Umbilical cord (tissue), 2 donors: ENCODE data around the gene PTPRZ1. TPM values are rescaled to one million over a fixed set of nuclear protein-coding genes. Genes with fewer than 3 reads are reported as not detected.

Experiments
- DNase-seq: peaks from one replicate; pipeline ENCODE4 v3.0.0-alpha.2; 2015; ENCODE audit warnings: low spot score
- total RNA-seq: library from RNA; depleted of rRNA; stranded (reverse); fragments of >200 nt; gene quantifications from one replicate; pipeline ENCODE4 v1.2.3, GENCODE V29; 2014; ENCODE audit warnings: low replicate concordance; ENCODE audit not compliant: insufficient read depth

The PTPRZ1 gene
- total RNA-seq, 1 donor from 2014 or later: 64.0 TPM

DNA sequence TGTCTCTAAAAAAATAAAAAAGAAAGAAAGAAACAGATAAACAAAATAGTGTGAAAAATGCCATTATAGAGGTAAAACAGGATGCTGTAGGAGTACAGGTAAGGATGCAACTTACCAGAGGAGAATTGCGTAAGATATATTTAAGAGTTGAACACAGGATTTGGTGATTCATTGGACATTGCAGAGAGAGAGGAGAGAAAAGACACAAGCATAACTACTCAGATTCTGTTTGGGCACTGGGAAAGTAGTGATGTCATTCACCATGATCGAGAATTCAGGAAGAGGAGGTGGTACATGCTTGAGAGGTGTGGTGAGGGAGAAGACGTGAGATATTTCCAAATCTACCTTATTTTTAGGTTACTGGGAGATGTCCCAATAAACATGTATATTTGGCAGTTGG, 173.4 kb downstream of the PTPRZ1 start:
- no peak for DNase-seq

DNA sequence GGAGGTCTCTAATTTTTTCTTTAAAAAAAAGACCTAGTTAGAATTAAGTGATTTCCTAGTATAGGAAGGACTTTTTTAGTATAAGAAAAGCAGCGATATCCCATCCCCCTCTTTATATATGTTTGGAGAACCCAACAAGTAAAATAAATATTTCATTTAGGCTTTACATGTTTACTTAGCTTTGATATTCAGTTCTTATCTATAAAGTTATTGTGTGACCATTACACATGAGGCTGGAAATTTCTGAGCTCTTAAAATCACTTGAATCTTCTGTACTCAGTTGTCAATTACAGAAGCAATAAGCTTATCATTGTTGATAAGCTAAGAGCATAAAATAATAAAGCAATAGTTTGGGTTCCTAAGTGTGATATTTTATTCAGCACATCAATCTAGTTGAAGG, 181.4 kb downstream of the PTPRZ1 start:
- DNase-seq: no peak

DNA sequence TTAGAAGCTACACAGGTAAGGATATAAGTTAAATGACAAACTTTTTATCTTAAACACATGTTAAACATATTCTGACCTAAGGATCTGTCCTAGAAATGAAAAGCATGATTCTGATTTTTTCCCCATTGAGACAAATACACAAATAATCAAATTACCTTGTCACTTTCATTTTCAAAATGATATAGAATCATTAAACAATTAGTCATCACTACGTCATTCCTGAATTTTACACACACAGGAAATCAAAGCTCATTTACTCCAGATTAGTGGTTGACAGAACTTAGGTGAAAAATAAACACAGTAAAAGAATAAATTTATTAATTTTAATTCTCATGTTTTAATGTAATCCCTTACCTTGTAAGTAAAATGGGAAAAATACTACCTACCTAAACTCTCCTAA, 182.1 kb downstream of the PTPRZ1 start:
- DNase-seq: no peak

DNA sequence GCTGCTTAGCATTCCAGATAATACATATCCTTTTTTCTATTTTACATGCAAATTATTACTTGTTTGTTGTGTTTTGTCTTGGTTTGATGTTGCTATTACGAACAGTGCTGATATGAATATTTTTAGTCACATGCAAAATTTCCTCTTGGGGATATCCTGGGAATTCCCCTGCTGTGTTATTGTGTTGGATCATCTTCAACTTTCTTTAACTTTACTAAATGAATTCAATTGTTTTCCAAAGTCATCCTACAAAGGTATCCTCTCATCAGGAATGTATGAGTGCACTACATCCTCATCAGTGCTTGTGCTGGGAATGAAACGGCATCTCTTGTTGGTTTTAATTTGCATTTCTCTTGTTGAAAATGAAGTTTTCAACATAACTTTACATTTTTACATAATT, 184.0 kb downstream of the PTPRZ1 start:
- DNase-seq: no peak

DNA sequence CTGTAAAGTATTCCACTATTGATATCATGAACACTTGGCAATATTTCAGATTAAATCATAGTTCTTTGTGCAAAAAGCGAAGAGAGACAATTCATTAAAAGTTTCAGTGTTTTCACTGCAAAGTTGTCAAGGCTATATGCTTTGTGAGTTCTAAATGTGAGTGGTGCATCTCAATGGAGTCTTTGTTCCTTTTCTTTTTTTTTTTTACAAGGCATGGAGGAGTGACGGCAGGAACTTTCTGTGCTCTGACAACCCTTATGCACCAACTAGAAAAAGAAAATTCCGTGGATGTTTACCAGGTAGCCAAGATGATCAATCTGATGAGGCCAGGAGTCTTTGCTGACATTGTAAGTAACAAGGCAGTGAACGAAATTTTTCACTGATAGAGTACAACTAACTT, 186.6 kb downstream of the PTPRZ1 start:
- DNase-seq: no peak

DNA sequence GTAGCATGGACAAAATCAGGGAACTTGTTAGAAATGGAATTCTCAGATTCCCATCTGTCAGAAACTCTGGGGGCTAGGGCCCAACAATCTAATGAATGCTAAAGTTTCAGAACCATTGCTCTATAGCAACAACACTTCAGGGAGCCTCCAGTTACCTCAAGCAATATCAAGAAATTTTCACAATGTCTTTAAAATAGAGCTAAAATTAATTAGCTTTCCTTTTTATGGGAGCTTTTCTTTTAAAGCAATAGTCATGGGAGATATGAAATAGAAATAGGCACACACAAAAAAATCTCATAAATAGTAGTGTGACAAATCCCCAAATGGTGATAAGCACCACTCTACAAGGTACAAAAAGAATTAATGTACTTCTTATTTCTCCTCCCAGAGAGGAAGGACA, 190.2 kb downstream of the PTPRZ1 start:
- no peak for DNase-seq

DNA sequence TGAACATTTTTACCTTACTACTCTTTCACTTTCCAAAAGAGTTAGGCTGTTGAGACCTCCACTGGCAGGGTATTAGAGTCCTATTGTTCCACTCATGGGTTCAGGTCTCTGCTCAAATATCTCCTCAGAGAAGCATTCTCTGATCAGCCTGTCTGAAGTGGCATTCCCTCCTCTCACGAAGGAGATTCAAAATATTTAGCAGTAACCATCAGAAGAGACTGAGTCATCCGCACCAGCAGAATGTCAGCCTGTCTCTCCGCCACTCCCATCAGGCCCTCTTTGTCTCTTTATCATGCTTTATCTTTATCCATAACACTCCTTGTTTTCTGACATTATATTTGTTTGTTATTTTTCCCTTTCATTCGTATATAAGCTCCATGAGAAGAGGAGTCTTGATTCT, 192.0 kb downstream of the PTPRZ1 start:
- no peak for DNase-seq

DNA sequence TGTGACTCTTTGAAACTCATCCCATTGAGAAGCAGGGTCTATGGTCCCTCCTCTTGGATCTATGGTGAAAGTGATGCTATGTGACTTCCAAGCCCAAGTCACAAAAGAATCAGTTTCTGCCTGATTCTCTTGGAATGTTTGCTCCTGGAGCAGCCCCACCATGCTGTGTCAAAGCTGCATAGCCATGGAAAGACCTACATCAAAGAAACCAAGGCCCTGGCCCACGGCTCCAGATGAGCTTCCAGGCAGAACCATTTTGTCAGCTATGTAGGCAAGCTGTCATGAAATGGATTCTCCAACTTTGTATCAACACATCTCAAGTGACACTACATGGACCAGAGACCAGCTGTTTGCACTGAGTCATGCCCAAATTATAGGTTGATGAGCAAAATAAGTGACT, 194.1 kb downstream of the PTPRZ1 start:
- DNase-seq: no peak

DNA sequence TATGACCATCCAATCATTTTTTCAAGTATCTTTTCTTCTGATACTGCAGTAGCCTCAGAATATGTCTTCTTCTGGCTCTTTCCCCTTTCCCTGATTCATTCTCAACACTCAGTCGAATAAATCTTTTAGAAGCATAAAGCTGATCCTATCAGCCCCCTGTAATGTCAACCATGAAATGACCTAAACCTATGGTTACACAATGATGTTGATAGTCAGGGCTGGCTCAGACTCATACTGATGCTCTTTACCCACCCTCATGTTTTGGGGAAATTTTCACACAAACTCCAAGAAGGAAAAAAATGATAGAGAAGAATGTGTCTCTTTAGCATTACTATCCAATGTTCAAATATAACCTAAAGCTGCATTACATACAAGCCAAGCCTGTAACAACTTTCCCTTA, 195.1 kb downstream of the PTPRZ1 start:
- DNase-seq: no peak

DNA sequence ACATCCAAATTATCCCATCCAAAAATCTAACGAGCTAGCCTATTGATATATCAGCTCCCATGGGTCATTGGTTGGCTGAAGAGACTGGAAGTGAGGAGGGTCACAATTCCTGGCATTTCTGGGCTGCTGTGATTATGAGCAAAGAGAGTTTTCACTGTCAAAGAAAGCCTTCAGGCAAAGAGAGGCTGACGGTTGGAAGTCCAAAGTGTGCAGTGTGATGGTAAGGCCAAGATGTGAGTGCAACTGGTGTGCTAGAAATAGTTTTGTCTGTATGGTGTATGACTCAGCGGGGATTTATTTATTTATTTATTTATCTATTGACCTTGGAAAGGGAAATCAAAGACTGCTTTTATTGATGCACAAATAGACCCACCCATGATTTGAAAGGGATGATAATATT, 196.0 kb downstream of the PTPRZ1 start:
- no peak for DNase-seq

DNA sequence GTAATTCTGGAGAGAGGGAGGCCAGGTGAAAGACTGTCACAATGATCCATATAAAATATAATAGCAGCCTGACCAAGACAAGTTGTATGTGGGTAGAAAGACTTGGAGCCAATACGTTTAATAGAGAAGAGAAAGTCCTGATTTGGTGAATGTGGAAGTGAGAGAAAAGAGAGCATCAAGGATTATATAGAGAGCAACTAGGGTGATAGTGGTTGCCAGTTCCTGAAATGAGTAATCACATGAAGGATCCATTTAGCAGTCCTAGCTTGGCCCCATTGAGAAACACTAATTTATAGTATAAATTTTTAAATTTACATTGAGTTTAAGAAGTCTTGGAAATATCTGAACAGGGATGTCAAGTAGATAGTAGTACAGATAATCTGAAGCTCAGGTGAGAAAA, 197.1 kb downstream of the PTPRZ1 start:
- DNase-seq: no peak

DNA sequence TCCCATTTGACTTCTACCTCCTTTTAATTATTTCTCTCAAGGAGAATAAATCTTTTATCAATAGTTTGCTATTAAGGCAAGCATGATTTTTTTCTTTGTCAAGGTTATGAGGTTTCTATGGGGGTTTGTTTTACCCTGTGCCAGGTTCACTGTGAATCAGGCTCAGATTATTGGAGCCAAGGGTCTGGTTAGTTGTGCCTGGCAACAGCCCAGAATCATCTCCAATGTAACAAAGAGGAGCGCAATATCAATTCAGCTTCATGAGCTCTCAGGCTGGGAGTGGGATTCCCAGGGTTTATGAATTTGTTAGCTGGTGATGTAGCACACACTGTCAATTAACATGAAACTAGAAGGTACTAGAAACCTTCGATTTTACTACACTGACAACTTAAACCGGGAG, 197.9 kb downstream of the PTPRZ1 start:
- no peak for DNase-seq

DNA sequence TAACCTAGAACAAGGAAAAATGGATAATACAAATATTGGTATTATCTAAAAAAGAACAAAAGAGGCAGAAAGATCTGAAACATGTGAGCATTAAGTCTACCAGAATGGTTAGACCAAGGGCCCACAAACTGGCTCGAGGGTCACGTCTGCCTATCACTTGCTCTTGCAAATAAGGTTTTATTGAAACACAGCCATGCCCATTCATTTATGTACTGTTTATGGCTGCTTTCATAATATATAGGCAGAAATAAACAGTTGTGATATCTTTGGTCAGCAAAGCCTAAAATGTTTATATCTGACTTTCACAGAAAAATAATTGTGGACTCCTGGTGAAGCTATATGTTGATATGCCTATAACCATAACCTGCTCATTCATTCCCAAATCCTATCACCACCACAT, 199.3 kb downstream of the PTPRZ1 start:
- DNase-seq: no peak

DNA sequence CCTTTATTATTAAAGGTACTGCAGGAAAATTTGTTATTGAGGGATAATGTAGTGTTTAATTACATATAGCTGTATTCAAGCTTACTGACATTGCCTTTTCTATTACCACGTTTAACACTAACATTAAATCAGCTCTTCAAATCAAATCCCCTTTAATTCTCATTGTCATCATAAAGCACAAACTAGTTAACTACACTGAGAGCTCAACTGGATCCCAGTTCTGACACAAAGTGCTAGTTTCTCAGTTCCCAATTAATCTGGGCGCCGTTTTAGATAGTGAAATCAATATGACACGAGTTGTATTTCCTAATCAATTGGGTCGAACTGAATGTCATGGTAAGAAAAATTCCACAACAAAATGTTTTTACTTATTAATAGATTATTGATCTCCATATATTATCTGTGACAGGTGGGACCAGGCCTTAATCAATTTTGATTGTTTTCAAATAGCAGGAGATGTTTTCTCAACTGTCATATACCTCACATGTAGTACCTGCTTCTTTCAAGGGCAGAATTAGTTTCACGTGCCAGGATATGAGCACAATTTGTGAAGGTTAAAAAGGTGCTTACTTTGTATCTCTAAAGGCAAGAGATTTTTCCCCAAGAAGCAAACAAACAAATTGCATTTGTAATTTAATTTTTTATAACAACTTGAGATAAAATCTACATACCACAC, 200.1 kb downstream of the PTPRZ1 start:
- DNase-seq: no peak

DNA sequence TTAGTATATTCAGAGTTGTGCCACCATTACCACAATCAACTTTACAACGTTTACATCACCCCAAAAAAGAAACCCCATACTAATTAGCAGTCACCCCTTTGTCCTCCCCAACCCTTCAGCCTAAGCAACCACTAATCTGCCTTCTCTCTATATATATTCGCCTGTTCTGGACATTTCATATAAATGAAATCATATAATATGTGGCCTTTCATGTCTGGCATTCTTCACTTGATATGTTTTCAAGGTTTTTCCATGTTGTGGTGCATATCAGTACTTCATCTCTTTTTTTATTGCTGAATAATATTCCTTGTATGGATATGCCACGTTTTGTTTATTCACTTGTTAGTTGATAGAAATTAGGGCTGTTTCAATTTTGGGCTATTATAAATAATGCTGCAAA, 200.7 kb downstream of the PTPRZ1 start:
- DNase-seq: no peak

DNA sequence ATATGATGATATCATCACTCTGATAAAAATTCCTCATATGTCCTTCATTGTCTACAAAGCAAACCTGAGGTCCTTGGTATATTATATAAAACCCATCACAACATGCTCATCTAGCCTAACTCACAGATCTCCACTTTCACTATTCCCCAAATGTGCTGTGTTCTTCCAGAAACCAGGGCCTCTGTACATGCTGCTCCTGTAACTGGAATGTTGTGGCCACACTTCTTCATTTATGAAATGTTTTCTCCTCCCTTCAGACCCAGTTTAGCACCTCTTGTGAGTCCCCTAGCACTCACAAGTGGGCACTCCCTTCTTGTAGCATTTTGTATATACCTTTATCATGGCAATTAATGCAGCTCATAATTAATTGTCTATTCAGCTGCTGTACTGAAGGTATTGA, 209.2 kb downstream of the PTPRZ1 start:
- no peak for DNase-seq

DNA sequence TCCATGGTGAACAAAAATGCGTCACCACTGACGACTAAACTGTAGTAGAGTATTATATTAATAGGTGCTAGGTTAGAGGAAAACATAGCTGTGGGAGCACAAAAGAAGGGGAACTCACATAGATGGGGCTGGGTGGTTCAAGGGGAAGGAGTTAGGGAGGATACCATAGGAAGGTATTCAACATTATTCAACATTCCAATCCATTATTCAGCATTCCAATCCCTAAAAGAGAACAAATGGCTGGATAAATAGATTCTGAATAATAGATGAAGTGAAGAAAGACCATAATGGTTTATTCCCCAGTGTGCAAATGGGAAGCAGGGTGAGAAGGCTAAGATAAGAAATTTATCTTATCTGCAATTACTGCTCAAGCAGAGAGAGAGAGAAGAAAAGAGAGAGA, 209.7 kb downstream of the PTPRZ1 start:
- no peak for DNase-seq

DNA sequence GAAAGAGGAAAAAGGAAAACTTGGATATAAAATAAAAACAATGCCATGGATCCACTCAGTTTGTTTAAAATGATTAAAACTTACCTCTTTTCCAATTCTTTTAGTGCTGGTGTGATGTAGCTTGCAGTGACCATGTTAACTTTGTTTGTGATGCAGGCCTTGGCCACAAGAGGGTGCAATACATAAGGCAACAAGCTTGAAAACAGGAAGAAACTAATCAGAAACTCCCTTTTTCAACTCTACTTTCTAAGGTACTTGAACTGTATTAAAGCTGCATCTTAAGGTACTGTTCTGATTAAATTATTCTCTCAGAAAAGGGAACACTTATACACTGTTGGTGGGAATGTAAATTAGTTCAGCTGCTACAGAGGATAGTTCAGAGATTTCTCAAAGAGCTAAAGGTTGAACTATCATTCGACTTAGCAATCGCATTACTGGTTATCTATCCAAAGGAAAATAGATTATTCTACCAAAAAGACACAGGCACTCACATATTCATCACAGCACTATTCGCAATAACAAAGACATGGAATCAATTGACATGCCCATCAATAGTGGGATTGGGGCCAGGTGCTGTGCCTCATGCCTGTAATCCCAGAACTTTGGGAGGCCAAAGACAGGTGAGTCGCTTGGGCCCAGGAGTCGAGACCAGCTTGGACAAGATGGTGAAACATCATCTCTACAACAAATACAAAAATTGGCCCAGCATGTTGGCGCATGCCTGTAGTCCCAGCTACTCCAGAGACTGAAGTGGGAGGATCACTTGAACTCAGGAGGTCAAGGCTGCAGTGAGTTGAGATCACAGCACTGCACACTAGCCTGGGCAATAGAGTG, 220.2 kb downstream of the PTPRZ1 start:
- DNase-seq: peak; percentile 63

DNA sequence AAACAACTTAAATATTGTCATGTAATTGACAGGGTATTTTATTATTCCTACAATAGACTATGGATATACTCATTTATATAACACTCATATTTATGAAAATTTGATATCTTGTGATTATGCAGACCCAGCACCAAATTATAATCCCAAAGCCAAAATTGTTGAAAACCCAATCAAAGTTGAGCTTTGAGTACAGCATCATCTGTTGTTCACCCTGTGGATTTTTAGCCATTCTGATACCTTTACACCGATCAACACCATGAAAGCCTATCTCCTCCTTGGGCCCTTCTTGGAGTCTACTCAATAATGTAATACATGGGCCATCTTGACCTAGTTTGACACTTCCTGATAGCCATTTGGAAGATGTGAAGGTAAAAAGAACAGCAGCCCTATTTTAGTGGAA, 221.6 kb downstream of the PTPRZ1 start:
- no peak for DNase-seq

DNA sequence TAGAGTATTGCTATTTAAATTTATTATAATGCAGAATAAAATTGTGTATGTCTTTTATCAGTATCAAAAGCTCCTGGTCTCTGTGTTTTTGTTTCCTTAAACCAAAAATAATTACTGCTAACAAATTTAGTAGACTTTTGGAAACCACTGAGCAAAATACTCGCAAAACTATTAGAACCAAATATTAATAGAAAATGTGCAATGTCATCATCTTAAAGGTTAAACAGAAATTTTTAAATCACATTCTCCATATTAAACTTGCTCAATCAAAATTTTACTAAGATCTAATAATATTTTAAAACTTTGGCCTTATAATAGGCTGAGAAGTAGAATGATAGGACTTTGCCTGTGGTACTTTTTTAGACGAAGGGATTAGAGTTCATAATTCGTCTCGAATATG, 222.7 kb downstream of the PTPRZ1 start:
- no peak for DNase-seq

DNA sequence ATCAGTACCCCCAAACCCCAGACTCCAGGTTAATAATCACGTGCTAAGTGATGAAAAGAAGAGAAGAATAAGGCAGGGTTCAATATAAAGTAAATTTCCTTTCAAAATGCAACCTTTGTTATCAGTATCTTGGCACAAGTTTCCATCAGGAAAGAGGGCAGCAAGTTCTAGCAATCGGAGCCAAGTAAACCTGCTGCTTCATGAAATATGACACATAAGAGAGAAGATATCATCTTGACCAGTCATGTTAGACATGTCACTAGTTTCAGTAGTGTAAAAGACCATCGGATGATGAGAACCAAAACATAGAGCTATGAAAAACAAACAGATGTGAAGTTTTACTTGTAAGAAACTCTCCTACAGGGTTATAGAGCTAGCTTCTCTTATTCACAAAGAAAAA, 227.1 kb downstream of the PTPRZ1 start:
- no peak for DNase-seq

DNA sequence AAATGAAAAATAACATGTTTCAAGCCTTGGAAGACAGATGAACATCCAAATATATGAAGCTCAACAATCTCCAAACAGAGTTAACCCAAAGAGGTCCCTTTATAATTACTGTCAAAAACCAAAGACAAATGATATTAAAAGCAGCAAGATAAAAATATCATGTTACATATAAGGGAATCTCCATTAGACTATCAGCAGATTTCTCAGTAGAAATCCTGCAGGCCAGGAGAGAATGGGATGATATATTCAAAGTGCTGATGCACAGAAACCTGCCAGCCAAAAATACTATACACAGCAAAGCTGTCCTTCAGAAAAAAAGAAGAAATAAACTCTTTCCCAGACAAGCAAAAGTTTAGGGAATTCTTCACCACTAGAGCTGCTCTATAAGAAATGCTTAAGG, 230.1 kb downstream of the PTPRZ1 start:
- no peak for DNase-seq
